GM12878 (cell line): Measurements from ENCODE around the gene MCOLN1. TPM values are rescaled to one million over a fixed set of nuclear protein-coding genes. Genes with fewer than 3 reads are reported as not detected.

Experiments
- ATAC-seq: fragments of 200-7000 bp; cut with Tn5 transposase; 3 replicates; pipeline ENCODE4 v1.9.1; 2020; ENCODE audit warnings: mild to moderate bottlenecking, moderate library complexity
- BruUV-seq: library from RNA; stranded (reverse); fragments of 400-500 nt; replicated peaks from 2 replicates; lab custom pipeline; 2021; lab: Mats Ljungman, UMichigan
- CTCF ChIA-PET: fragments of 300-600 bp; sonication (Branson Sonifier 250); formaldehyde crosslinking; extraction: SDS; loops from one replicate; lab custom pipeline; 2021; ENCODE audit warnings: inconsistent platforms; lab: Yijun Ruan, JAX
- POLR2A ChIA-PET: fragments of 350-600 bp; formaldehyde crosslinking; extraction: SDS; loops from one replicate; lab custom pipeline; 2021; ENCODE audit warnings: inconsistent platforms; lab: Charles Lee
- RAD21 ChIA-PET: fragments of 300-600 bp; sonication (Branson Sonifier 250); formaldehyde crosslinking; loops from one replicate; lab custom pipeline; 2023; ENCODE audit warnings: antibody characterized with exemption; ENCODE audit not compliant: unreplicated experiment; lab: Charles Lee
- SMC1A ChIA-PET: fragments of 300-600 bp; sonication (Branson Sonifier 250); formaldehyde crosslinking; loops from one replicate; lab custom pipeline; 2023; ENCODE audit not compliant: unreplicated experiment, uncharacterized antibody; lab: Charles Lee
- DNase-seq: peaks from one replicate; pipeline ENCODE4 v3.0.0-alpha.2; 2011; ENCODE audit warnings: low read depth, low spot score
- FAIRE-seq: peaks from 3 replicates; lab custom pipeline; 2011; peaks lifted over from hg19 to GRCh38; lab: Jason Lieb, UNC
- H2AFZ ChIP-seq: 2 replicates; pipeline ENCODE4 v1.6.0; 2011; ENCODE audit warnings: low read depth, low read length, control low read depth; ENCODE audit not compliant: control insufficient read depth
- H3K27ac ChIP-seq: 2 replicates; pipeline ENCODE4 v1.5.1; 2011; ENCODE audit warnings: control low read depth; ENCODE audit not compliant: control insufficient read depth, insufficient read depth
- H3K27me3 ChIP-seq, 2 experiments: replicated peaks in 1 of 2; 2 replicates each; pipeline versions ENCODE4 v1.6.0 to v1.6.1; 2011; ENCODE audit warnings: low read length in 1 of 2; ENCODE audit not compliant: control insufficient read depth in 2 of 2, insufficient read depth in 2 of 2
- H3K36me3 ChIP-seq, 2 experiments: 2 replicates each; pipeline ENCODE4 v1.5.1; 2011; ENCODE audit warnings: low read length in 1 of 2; ENCODE audit not compliant: control insufficient read depth in 2 of 2, insufficient read depth in 2 of 2
- H3K4me1 ChIP-seq: 2 replicates; pipeline ENCODE4 v1.6.1; 2011; ENCODE audit warnings: mild to moderate bottlenecking, low read length, moderate library complexity, mixed read lengths; ENCODE audit not compliant: control insufficient read depth, insufficient read depth
- H3K4me2 ChIP-seq: 2 replicates; pipeline ENCODE4 v1.6.0; 2011; ENCODE audit warnings: control low read depth; ENCODE audit not compliant: control insufficient read depth, insufficient read depth
- H3K4me3 ChIP-seq: fragments of 200-600 bp; sonication (generic); 2 replicates; pipeline ENCODE4 v1.5.1; 2016
- H3K79me2 ChIP-seq: 2 replicates; pipeline ENCODE4 v1.6.0; 2011; ENCODE audit warnings: low read length; ENCODE audit not compliant: control insufficient read depth, insufficient read depth
- H3K9ac ChIP-seq: 2 replicates; pipeline ENCODE4 v1.8.0; 2011; ENCODE audit warnings: low read length, control low read depth, mixed read lengths; ENCODE audit not compliant: control insufficient read depth, insufficient read depth
- H3K9me3 ChIP-seq: replicated peaks from 3 replicates; pipeline ENCODE4 v1.5.1; 2011; ENCODE audit warnings: mild to moderate bottlenecking, low read length; ENCODE audit not compliant: control insufficient read depth, insufficient read depth
- H4K20me1 ChIP-seq: 2 replicates; pipeline ENCODE4 v1.6.0; 2011; ENCODE audit not compliant: control insufficient read depth, insufficient read depth
- BCL11A ChIP-seq: IDR thresholded peaks from 2 replicates; pipeline ENCODE4 v1.6.1; 2011; ENCODE audit warnings: low read depth, low read length
- CHD2 ChIP-seq: IDR thresholded peaks from 2 replicates; pipeline ENCODE4 v1.6.1; 2011; ENCODE audit warnings: low read depth, low read length, improper control_type of control experiment, borderline replicate concordance
- DPF2 ChIP-seq: fragments of 450-650 bp; IDR thresholded peaks from 2 replicates; pipeline ENCODE4 v1.6.1; 2017; ENCODE audit warnings: mild to moderate bottlenecking
- ETV6 ChIP-seq, 2 experiments: fragments of 450-650 bp in 1 of 2; IDR thresholded peaks in 1 of 2; conservative IDR thresholded peaks in 1 of 2; 2 replicates each; pipeline ENCODE4 v1.6.1; 2014; ENCODE audit warnings: antibody characterized with exemption in 1 of 2, borderline replicate concordance in 1 of 2, low read depth in 1 of 2, mild to moderate bottlenecking in 1 of 2, moderate library complexity in 1 of 2
- FOS ChIP-seq: IDR thresholded peaks from 3 replicates; pipeline ENCODE4 v1.6.1; 2011; ENCODE audit warnings: borderline replicate concordance; ENCODE audit not compliant: insufficient read length; ENCODE audit errors: extremely low read depth
- FOXK2 ChIP-seq: fragments of 450-650 bp; IDR thresholded peaks from 2 replicates; pipeline ENCODE4 v1.6.1; 2017; ENCODE audit warnings: mild to moderate bottlenecking, moderate library complexity
- FOXM1 ChIP-seq: IDR thresholded peaks from 2 replicates; pipeline ENCODE4 v1.6.1; 2012; ENCODE audit warnings: low read depth, mild to moderate bottlenecking, inconsistent platforms, low read length, moderate library complexity
- KLF5 ChIP-seq: fragments of 450-650 bp; IDR thresholded peaks from 2 replicates; pipeline ENCODE4 v1.6.1; 2014; ENCODE audit warnings: mild to moderate bottlenecking; ENCODE audit not compliant: partially characterized antibody
- NR2C2 ChIP-seq: IDR thresholded peaks from 2 replicates; pipeline ENCODE4 v1.6.1; 2011; ENCODE audit warnings: borderline replicate concordance, low read depth; ENCODE audit not compliant: control insufficient read depth, insufficient read length
- PAX8 ChIP-seq: fragments of 450-650 bp; IDR thresholded peaks from 2 replicates; pipeline ENCODE4 v1.6.1; 2017; ENCODE audit warnings: mild to moderate bottlenecking, moderate library complexity
- RELA ChIP-seq: fragments of 450-650 bp; IDR thresholded peaks from 2 replicates; pipeline ENCODE4 v1.8.0; 2014; ENCODE audit warnings: borderline replicate concordance; ENCODE audit not compliant: partially characterized antibody
- SIX5 ChIP-seq: IDR thresholded peaks from 2 replicates; pipeline ENCODE4 v1.6.1; 2011; ENCODE audit warnings: mild to moderate bottlenecking, low read depth, low read length, moderate library complexity; ENCODE audit not compliant: severe bottlenecking
- STAT3 ChIP-seq: IDR thresholded peaks from 2 replicates; pipeline ENCODE4 v1.6.1; 2011; ENCODE audit warnings: low read depth, low read length, improper control_type of control experiment
- TCF12 ChIP-seq: IDR thresholded peaks from 2 replicates; pipeline ENCODE4 v1.6.1; 2011; ENCODE audit warnings: low read depth, mild to moderate bottlenecking, low read length
- TCF3 ChIP-seq: IDR thresholded peaks from 2 replicates; pipeline ENCODE4 v1.6.1; 2012; ENCODE audit warnings: low read depth, mild to moderate bottlenecking, low read length, borderline replicate concordance; ENCODE audit not compliant: insufficient read depth
- ZBED1 ChIP-seq: IDR thresholded peaks from 2 replicates; pipeline ENCODE4 v1.6.1; 2016; ENCODE audit warnings: borderline replicate concordance
- ZNF384 ChIP-seq: IDR thresholded peaks from 2 replicates; pipeline ENCODE4 v1.6.1; 2012; ENCODE audit warnings: low read depth, mild to moderate bottlenecking, low read length, improper control_type of control experiment, borderline replicate concordance
- whole genome bisulfite sequencing: methylation state at CpG from one replicate; pipeline ENCODE4 v1.1.6; 2016; ENCODE audit warnings: low lambda C conversion rate; ENCODE audit not compliant: insufficient replicate concordance, insufficient coverage; ENCODE audit errors: missing lambda C conversion rate; 5-methylcytosine and 5-hydroxymethylcytosine counted together
- in situ Hi-C: fragments of 300-500 bp; cut with MboI; formaldehyde crosslinking; loops from 9 replicates; pipeline ENCODE4 v1.14.3; 2018; ENCODE audit warnings: mixed read lengths
- intact Hi-C: fragments of 100-400 bp; cut with micrococcal nuclease; formaldehyde crosslinking; loops from one replicate; pipeline ENCODE4 v1.14.2; 2022; ENCODE audit not compliant: unreplicated experiment
- polyA plus RNA-seq, 11 experiments: library from polyadenylated mRNA; depleted of rRNA in 4 of 11; unstranded in 6 of 11; stranded (reverse) in 5 of 11; fragments of >200 nt; fragmentation: Nextera tagmentation in 4 of 11; fragmentation: Illumina TruSeq in 1 of 11; extraction: Ambion mirVana in 4 of 11; extraction: Trizol in 1 of 11; gene quantifications; 1 replicate in 1 of 11; 2 replicates in 10 of 11; pipeline versions ENCODE4 v1.2.1 to v1.2.3, GENCODE V29; 2011 to 2016; ENCODE audit warnings: inconsistent platforms in 2 of 11, missing spikeins in 2 of 11, low read depth in 1 of 11
- total RNA-seq, 4 experiments: library from RNA; depleted of rRNA in 3 of 4; stranded (reverse); fragments of >200 nt in 3 of 4; fragmentation: Illumina TruSeq in 1 of 4; extraction: Trizol in 1 of 4; gene quantifications; 2 replicates each; pipeline versions ENCODE4 v1.2.1 to v1.2.3, GENCODE V29; 2013 to 2021
- TF ChIP-seq, protein P1 (sequence below): fragments of 450-650 bp; IDR thresholded peaks from 2 replicates; pipeline ENCODE4 v1.6.1; 2017; ENCODE audit warnings: mild to moderate bottlenecking

Gene MCOLN1
- total and polyA plus RNA-seq, 10 of the 15 experiments (the other 5 are each of a cell fraction or from before 2014, with no cell fraction given) = 0.42 to 15.6 (median 4.9) TPM

DNA sequence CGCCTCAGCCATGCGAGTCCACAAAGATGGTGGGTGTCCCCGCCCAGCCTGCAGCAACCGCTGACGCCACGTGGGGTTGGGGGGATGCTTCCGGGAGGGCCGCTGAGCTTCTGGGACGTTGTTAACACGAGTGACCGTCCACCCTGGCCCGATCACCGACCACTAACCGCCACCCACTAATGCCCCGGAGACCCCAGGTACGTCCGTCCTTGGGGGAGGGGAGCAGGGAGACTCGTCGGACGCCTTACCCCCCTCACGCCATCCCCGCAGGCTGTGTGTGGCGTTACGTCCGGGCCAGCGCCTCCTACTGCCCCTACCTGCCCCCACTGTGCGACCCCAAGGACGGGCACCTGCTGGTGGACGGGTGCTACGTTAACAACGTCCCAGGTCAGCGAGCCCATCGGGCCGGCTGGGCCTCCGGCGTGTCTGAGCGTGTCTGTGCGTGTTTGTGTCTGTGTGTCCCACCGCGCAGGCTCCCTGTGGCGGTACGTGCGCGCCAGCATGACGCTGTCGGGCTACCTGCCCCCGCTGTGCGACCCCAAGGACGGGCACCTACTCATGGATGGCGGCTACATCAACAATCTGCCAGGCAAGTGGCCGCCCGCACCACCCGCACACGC lies 34.4 kb downstream of the MCOLN1 start:
- no peaks in the 10 kb centered on the region for H3K27me3 ChIP-seq
- TF ChIP-seq TCF12 (no peak), PAX8 (no peak), FOXK2 (no peak), DPF2 (no peak), RELA (no peak), ZBED1 (no peak), SIX5 (no peak), ETV6 (conservative IDR thresholded peaks at IDR 0.05 in 1 of 2, IDR thresholded peaks at IDR 0.05 in 1 of 2; ENCODE audit: borderline replicate concordance in 1 of 2, low read depth in 1 of 2) (no peak), ZNF384 (no peak), KLF5 (no peak), STAT3 (no peak), FOXM1 (no peak), NR2C2 (no peak), TCF3 (no peak), FOS (no peak), CHD2 (no peak), BCL11A (no peak)
- TF ChIP-seq, protein P1, sequence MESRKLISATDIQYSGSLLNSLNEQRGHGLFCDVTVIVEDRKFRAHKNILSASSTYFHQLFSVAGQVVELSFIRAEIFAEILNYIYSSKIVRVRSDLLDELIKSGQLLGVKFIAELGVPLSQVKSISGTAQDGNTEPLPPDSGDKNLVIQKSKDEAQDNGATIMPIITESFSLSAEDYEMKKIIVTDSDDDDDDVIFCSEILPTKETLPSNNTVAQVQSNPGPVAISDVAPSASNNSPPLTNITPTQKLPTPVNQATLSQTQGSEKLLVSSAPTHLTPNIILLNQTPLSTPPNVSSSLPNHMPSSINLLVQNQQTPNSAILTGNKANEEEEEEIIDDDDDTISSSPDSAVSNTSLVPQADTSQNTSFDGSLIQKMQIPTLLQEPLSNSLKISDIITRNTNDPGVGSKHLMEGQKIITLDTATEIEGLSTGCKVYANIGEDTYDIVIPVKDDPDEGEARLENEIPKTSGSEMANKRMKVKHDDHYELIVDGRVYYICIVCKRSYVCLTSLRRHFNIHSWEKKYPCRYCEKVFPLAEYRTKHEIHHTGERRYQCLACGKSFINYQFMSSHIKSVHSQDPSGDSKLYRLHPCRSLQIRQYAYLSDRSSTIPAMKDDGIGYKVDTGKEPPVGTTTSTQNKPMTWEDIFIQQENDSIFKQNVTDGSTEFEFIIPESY = no peak
- TF ChIP-seq, all 136 proteins: peak for 0
- ATAC-seq (no peak), DNase-seq (no peak), FAIRE-seq (no peak)
- Histone ChIP-seq H3K4me2 (no peak overlapping the region), H3K4me1 (no peaks in the 10 kb centered on the region; the same call in 1 of the 2 replicates), H4K20me1 (no peaks in the 10 kb centered on the region), H3K79me2 (no peaks in the 10 kb centered on the region), H3K36me3 (peaks cover 7 to 11% of the 10 kb centered on the region in 2 experiments; a peak in 3 of 4 replicates), H3K27ac (no peak overlapping the region), H3K9me3 (no peaks in the 10 kb centered on the region; the same call in 2 of the 3 replicates), H3K4me3 (no peak overlapping the region), H2AFZ (no peak overlapping the region), H3K9ac (no peak overlapping the region)
- no TSS peak for BruUV-seq
- RAD21 ChIA-PET = no interaction called here
- in situ Hi-C loops = no loop called here
- intact Hi-C loops = no loop called here
- POLR2A ChIA-PET = no interaction called here
- WGBS = 97% methylated on average over 54 of the region's 54 CpGs
- SMC1A ChIA-PET = no interaction called here
- CTCF ChIA-PET = no interaction called here
